Retinal pigment epithelial cell (primary cell): ENCODE data around the gene CYFIP1.

Experiments used
- DNase-seq: peaks from one replicate; pipeline ENCODE4 v3.0.0-alpha.2; 2010; ENCODE audit warnings: low read depth
- H3K4me3 ChIP-seq: 2 replicates; pipeline ENCODE4 v1.5.1; 2011; ENCODE audit warnings: mild to moderate bottlenecking, low read length, control low read depth, moderate library complexity
- TF ChIP-seq, protein P1 (sequence below): conservative IDR thresholded peaks from 2 replicates; pipeline ENCODE4 v1.5.1; 2011; ENCODE audit warnings: low read depth, low read length, control low read depth, inconsistent platforms

CYFIP1 gene

DNA sequence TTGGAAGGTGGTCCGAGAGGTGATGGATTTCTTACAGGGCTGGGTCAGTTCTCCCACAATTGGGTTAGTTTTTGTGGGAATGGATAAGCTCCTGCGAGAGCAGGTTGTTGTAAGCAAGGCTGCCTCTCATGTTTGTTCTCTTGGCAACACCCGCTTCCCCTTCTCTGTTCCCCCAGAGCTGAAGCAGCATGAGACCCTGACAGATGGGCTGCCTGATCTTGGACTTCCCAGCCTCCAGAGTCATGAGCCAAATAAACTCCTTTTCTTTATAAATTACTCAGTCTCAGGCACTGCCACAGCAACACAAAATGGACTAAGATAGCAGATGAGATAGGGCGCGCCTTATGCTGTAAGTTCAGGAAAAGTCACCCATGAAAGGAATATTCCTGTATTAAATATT lies 103.1 kb downstream of the CYFIP1 start:
- TF ChIP-seq, protein P1, sequence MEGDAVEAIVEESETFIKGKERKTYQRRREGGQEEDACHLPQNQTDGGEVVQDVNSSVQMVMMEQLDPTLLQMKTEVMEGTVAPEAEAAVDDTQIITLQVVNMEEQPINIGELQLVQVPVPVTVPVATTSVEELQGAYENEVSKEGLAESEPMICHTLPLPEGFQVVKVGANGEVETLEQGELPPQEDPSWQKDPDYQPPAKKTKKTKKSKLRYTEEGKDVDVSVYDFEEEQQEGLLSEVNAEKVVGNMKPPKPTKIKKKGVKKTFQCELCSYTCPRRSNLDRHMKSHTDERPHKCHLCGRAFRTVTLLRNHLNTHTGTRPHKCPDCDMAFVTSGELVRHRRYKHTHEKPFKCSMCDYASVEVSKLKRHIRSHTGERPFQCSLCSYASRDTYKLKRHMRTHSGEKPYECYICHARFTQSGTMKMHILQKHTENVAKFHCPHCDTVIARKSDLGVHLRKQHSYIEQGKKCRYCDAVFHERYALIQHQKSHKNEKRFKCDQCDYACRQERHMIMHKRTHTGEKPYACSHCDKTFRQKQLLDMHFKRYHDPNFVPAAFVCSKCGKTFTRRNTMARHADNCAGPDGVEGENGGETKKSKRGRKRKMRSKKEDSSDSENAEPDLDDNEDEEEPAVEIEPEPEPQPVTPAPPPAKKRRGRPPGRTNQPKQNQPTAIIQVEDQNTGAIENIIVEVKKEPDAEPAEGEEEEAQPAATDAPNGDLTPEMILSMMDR, result no peak
- H3K4me3 ChIP-seq, result no peak overlapping the region
- no peak for DNase-seq

DNA sequence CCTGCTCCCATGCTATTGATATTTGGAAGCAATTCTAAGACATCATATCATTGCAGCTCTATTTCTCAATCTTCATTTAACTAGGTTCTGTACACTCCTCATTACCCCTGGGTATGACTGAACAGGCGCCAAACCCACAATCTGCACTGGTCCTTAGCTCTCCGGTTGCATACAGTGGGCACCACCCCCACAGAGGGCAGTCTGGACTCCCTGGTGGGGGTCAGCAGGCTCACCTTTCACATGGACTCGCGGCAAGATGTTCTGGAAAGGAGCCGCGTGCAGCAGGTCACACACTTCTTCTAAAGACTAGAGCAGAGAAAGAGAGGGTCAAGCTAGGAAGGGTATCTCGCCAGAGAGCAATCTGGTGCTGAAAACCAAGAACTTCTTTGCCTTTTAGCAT lies 105.2 kb downstream of the CYFIP1 start:
- TF ChIP-seq, protein P1, result no peak
- DNase-seq, result no peak
- H3K4me3 ChIP-seq, result no peak overlapping the region

DNA sequence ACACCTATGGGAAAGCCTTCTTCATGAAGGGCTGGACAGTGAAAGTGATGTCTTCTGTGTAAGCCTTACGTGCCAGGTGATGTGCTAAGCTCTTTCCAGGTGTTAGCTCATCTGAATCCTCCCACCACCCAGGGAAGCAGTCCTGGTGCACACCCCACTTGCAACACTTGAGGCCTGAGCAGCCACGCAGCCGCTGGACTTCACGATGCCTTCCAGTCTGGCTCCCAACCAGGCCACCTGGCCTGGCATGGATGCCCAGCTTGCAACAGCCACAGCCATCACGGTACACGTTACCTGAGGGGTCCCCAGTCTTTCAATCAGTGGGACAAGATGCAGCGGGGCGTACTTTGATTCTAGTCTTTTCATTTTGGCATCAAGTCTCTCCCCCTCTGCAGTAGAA lies 105.9 kb downstream of the CYFIP1 start:
- TF ChIP-seq, protein P1, result no peak
- DNase-seq, result no peak
- H3K4me3 ChIP-seq, result no peak overlapping the region

DNA sequence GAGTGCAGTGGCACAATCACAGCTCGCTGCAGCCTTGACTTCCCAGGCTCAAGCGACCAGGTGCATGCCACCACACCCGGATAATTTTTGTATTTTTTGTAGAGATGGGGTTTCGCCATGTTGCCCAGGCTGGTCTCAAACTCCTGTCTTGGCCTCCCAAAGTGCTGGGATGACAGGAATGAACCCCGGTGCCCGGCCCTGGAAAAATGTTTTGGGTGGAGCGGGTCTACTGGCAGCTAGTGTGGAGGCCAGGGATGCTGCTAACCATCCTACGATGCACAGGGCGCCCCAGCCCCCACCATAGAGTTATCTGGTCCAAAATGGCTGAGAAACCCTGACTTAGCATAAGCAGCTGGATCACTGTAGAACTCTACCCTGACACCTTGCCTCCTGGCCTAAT lies 106.3 kb downstream of the CYFIP1 start:
- TF ChIP-seq, protein P1, result no peak
- no peak overlapping the region for H3K4me3 ChIP-seq
- no peak for DNase-seq

DNA sequence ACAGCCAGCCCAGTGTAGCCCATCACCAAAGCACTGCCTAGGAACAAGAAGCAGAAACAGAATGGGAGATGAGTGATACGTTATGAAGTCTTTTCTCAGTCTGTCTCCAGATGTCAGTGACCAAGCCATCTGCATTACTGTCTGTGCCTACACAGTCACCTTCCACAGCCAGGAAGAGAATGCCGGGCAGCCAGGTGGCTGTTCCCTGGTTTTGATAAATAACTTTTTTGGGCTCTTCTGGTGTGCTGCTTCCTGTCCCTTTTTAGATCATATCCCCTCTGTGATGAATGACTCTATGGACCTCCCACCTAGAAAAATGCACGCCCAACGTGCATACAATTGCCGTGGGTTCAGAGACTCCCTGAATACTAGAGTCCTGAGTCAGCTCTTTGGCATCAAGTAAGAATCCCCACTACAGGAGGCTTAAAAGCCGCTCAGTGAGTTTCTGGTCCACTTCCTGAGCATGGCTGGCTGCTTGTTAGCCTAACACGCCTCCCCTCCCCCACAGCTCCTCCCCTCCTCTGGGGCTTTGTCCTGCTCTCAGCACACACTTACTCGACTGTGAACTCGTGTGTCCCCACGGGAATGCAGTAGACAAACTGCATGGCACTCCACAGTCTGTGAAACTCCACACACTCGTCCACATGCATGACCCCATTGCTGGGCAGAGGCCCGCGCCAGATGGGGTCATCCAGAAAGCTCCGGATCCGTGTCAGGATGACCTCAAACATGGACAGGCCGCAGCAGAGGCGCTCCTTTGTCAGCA lies 107.0 kb downstream of the CYFIP1 start:
- peak; percentile 38 for DNase-seq
- TF ChIP-seq, protein P1, result no peak
- no peak overlapping the region for H3K4me3 ChIP-seq

DNA sequence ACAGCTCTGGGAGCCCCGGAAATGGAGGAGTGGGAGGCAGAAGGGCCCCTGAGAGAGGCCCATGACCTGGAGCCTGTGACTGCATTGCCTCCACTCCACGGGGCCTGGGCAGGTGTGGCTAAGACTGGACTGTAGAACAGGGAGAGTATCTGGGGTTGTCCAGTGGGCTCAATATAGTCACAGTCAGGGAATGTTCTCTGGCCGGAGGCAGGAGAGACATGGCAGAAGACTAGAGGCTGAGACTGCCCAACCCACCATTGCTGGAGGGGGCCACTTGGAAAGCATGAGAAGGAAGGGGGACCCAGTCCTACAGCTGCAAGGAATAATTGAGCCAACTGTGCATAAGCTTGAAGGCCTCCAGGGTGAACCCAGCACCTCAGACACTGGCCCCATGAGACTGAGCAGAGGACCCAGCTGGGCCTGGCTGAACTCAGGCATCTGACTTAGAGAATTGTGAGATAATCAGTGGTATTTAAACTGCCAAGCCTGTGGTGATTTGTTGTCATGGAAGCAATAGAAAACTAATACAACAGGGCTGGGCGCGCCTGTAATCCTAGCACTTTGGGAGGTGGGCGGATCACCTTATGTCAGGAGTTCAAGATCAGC lies 108.6 kb downstream of the CYFIP1 start:
- H3K4me3 ChIP-seq, result no peak overlapping the region
- TF ChIP-seq, protein P1, result no peak
- DNase-seq, result no peak

DNA sequence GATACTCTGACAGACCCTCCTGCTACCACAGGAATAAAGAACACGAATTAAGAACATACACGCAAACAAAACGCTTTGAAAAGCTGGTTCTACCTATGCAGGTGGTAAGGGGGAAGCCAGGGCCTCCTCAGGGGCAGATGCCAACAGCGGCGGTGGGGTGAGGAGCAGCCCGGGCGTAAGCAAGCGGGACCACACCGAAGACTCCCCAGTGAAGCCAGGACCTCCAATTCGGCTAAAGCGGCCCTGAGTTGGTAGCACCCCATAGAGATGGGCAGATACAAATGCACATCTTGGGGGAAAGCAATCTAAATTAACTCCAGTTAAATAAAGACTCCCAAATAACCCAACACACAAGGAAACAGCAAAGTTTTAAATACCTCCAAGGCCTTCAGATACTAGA lies 109.3 kb downstream of the CYFIP1 start:
- H3K4me3 ChIP-seq, result no peak overlapping the region
- TF ChIP-seq, protein P1, result no peak

More for the DNA sequence above, 109.3 kb downstream of the CYFIP1 start:
- DNase-seq, result no peak
